WTC11 (cell line): Measurements from ENCODE around the gene CRAMP1.

ENCODE experiments used
- IRF2 ChIP-seq: sonication (generic); formaldehyde crosslinking; IDR thresholded peaks from 2 replicates; pipeline ENCODE4 v1.8.0; 2022; ENCODE audit warnings: low read depth, missing genetic modification reagents, borderline replicate concordance
- JUN ChIP-seq: sonication (generic); formaldehyde crosslinking; IDR thresholded peaks from 2 replicates; pipeline ENCODE4 v1.8.0; 2023; ENCODE audit warnings: mild to moderate bottlenecking, missing genetic modification reagents
- NR3C1 ChIP-seq: sonication (generic); formaldehyde crosslinking; conservative IDR thresholded peaks from 2 replicates; pipeline ENCODE4 v1.8.1; 2023; ENCODE audit warnings: low read depth, mild to moderate bottlenecking, missing genetic modification reagents
- SP1 ChIP-seq: sonication (generic); formaldehyde crosslinking; conservative IDR thresholded peaks from 2 replicates; pipeline ENCODE4 v1.8.1; 2022; ENCODE audit warnings: missing genetic modification reagents
- ZNF263 ChIP-seq: sonication (generic); formaldehyde crosslinking; IDR thresholded peaks from 2 replicates; pipeline ENCODE4 v1.8.1; 2022; ENCODE audit warnings: low read depth, mild to moderate bottlenecking, moderate library complexity, missing genetic modification reagents
- TF ChIP-seq, protein P1 (sequence below): fragments of 200-600 bp; IDR thresholded peaks from 2 replicates; pipeline ENCODE4 v1.8.0; 2022; ENCODE audit warnings: antibody characterized with exemption
- TF ChIP-seq, protein P2 (sequence below): sonication (generic); formaldehyde crosslinking; IDR thresholded peaks from 2 replicates; pipeline ENCODE4 v1.8.0; 2022; ENCODE audit warnings: mild to moderate bottlenecking, missing genetic modification reagents
- TF ChIP-seq, protein P3 (sequence below): sonication (generic); formaldehyde crosslinking; IDR thresholded peaks from 2 replicates; pipeline ENCODE4 v1.8.1; 2023; ENCODE audit warnings: mild to moderate bottlenecking, missing genetic modification reagents, moderate library complexity
- TF ChIP-seq, protein P4 (sequence below): fragments of 250-450 bp; sonication (Bioruptor Pico); IDR thresholded peaks from 2 replicates; pipeline ENCODE4 v1.9.0; 2021; ENCODE audit warnings: moderate library complexity, mild to moderate bottlenecking, inconsistent platforms, borderline replicate concordance
- TF ChIP-seq, protein P5 (sequence below): sonication (generic); formaldehyde crosslinking; IDR thresholded peaks from 2 replicates; pipeline ENCODE4 v1.8.1; 2022; ENCODE audit warnings: mild to moderate bottlenecking, moderate library complexity, missing genetic modification reagents
- TF ChIP-seq, protein P6 (sequence below): sonication (generic); formaldehyde crosslinking; IDR thresholded peaks from 2 replicates; pipeline ENCODE4 v1.8.0; 2022; ENCODE audit warnings: mild to moderate bottlenecking, missing genetic modification reagents
- TF ChIP-seq, protein P7 (sequence below): sonication (generic); formaldehyde crosslinking; IDR thresholded peaks from 2 replicates; pipeline ENCODE4 v1.8.1; 2023; ENCODE audit warnings: mild to moderate bottlenecking, missing genetic modification reagents, borderline replicate concordance
- TF ChIP-seq, protein P8 (sequence below): sonication (generic); formaldehyde crosslinking; conservative IDR thresholded peaks from 2 replicates; pipeline ENCODE4 v1.8.1; 2022; ENCODE audit warnings: mild to moderate bottlenecking, missing genetic modification reagents

DNA sequence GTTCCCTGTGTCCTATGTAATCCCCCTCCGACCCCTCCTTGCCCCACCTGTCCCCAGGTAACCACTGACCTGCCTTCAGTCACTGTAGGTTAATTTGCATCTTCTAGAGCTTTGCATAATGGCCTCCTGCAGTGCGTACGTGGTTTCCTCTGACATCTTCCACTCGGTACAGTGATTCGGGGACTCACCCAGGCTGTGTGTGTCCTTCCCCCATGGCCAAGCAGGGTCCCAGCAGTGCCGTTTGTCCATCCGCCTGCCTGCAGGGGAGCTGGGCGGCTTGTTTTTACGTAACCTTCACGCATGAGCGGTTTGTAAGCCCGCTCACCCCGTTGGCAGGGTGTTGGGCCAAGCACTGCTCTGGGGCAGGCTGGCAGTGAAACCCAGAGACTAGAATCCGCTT lies 101.8 kb downstream of the CRAMP1 start:
- no peak for TF ChIP-seq IRF2 (CRISPR knock-in tag)
- TF ChIP-seq, protein P1, sequence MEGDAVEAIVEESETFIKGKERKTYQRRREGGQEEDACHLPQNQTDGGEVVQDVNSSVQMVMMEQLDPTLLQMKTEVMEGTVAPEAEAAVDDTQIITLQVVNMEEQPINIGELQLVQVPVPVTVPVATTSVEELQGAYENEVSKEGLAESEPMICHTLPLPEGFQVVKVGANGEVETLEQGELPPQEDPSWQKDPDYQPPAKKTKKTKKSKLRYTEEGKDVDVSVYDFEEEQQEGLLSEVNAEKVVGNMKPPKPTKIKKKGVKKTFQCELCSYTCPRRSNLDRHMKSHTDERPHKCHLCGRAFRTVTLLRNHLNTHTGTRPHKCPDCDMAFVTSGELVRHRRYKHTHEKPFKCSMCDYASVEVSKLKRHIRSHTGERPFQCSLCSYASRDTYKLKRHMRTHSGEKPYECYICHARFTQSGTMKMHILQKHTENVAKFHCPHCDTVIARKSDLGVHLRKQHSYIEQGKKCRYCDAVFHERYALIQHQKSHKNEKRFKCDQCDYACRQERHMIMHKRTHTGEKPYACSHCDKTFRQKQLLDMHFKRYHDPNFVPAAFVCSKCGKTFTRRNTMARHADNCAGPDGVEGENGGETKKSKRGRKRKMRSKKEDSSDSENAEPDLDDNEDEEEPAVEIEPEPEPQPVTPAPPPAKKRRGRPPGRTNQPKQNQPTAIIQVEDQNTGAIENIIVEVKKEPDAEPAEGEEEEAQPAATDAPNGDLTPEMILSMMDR: no peak
- TF ChIP-seq JUN: no peak
- no peak for TF ChIP-seq NR3C1 (CRISPR knock-in tag)
- TF ChIP-seq, protein P2, sequence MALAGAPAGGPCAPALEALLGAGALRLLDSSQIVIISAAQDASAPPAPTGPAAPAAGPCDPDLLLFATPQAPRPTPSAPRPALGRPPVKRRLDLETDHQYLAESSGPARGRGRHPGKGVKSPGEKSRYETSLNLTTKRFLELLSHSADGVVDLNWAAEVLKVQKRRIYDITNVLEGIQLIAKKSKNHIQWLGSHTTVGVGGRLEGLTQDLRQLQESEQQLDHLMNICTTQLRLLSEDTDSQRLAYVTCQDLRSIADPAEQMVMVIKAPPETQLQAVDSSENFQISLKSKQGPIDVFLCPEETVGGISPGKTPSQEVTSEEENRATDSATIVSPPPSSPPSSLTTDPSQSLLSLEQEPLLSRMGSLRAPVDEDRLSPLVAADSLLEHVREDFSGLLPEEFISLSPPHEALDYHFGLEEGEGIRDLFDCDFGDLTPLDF: no peak
- TF ChIP-seq, protein P3, sequence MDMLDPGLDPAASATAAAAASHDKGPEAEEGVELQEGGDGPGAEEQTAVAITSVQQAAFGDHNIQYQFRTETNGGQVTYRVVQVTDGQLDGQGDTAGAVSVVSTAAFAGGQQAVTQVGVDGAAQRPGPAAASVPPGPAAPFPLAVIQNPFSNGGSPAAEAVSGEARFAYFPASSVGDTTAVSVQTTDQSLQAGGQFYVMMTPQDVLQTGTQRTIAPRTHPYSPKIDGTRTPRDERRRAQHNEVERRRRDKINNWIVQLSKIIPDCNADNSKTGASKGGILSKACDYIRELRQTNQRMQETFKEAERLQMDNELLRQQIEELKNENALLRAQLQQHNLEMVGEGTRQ (CRISPR knock-in tag): no peak
- TF ChIP-seq, protein P4, sequence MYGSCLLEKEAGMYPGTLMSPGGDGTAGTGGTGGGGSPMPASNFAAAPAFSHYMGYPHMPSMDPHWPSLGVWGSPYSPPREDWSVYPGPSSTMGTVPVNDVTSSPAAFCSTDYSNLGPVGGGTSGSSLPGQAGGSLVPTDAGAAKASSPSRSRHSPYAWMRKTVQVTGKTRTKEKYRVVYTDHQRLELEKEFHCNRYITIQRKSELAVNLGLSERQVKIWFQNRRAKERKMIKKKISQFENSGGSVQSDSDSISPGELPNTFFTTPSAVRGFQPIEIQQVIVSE (CRISPR knock-in tag): no peak
- TF ChIP-seq, protein P5, sequence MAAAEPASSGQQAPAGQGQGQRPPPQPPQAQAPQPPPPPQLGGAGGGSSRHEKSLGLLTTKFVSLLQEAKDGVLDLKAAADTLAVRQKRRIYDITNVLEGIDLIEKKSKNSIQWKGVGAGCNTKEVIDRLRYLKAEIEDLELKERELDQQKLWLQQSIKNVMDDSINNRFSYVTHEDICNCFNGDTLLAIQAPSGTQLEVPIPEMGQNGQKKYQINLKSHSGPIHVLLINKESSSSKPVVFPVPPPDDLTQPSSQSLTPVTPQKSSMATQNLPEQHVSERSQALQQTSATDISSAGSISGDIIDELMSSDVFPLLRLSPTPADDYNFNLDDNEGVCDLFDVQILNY: no peak
- TF ChIP-seq, protein P6, sequence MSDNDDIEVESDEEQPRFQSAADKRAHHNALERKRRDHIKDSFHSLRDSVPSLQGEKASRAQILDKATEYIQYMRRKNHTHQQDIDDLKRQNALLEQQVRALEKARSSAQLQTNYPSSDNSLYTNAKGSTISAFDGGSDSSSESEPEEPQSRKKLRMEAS (CRISPR knock-in tag): no peak
- no peak for TF ChIP-seq SP1 (CRISPR knock-in tag)
- TF ChIP-seq, protein P7, sequence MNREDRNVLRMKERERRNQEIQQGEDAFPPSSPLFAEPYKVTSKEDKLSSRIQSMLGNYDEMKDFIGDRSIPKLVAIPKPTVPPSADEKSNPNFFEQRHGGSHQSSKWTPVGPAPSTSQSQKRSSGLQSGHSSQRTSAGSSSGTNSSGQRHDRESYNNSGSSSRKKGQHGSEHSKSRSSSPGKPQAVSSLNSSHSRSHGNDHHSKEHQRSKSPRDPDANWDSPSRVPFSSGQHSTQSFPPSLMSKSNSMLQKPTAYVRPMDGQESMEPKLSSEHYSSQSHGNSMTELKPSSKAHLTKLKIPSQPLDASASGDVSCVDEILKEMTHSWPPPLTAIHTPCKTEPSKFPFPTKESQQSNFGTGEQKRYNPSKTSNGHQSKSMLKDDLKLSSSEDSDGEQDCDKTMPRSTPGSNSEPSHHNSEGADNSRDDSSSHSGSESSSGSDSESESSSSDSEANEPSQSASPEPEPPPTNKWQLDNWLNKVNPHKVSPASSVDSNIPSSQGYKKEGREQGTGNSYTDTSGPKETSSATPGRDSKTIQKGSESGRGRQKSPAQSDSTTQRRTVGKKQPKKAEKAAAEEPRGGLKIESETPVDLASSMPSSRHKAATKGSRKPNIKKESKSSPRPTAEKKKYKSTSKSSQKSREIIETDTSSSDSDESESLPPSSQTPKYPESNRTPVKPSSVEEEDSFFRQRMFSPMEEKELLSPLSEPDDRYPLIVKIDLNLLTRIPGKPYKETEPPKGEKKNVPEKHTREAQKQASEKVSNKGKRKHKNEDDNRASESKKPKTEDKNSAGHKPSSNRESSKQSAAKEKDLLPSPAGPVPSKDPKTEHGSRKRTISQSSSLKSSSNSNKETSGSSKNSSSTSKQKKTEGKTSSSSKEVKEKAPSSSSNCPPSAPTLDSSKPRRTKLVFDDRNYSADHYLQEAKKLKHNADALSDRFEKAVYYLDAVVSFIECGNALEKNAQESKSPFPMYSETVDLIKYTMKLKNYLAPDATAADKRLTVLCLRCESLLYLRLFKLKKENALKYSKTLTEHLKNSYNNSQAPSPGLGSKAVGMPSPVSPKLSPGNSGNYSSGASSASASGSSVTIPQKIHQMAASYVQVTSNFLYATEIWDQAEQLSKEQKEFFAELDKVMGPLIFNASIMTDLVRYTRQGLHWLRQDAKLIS: no peak
- TF ChIP-seq, protein P8, sequence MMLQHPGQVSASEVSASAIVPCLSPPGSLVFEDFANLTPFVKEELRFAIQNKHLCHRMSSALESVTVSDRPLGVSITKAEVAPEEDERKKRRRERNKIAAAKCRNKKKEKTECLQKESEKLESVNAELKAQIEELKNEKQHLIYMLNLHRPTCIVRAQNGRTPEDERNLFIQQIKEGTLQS (CRISPR knock-in tag): no peak
- TF ChIP-seq ZNF263 (CRISPR knock-in tag): no peak
